Stimulated activated CD4-positive, alpha-beta T cell treated with anti-CD3 and anti-CD28 coated beads, Interleukin-12 subunit alpha, Interleukin-12 subunit beta, amount 100 ng/mL, for 48 hours (primary cell): Measurements from ENCODE around the gene HCN1.
"Not testable (repeated sequence)": the region's sequence is repeated elsewhere in the genome, so short reads cannot be mapped to it uniquely, and the experiment has no call there.

Experiments
- DNase-seq, 3 donors: peaks; one replicate each; pipeline ENCODE4 v3.0.0-alpha.2; 2020; ENCODE audit warnings: low read depth in 2 of 3, low spot score in 1 of 3

Gene HCN1

GRCh38 chr5:45312627-45313026, 383.6 kb downstream of the HCN1 start:
- not testable (repeated sequence) for DNase-seq

- DNase-seq: no peak
Measured at GRCh38 chr5:45295231-45295630, 400.9 kb downstream of the HCN1 start.

- DNase-seq: no peak
Measured at GRCh38 chr5:45288746-45289145, 407.4 kb downstream of the HCN1 start.

GRCh38 chr5:45284436-45284835, 411.7 kb downstream of the HCN1 start:
- no peak for DNase-seq

GRCh38 chr5:45281081-45281480, 415.1 kb downstream of the HCN1 start:
- no peak for DNase-seq

- no peak for DNase-seq
Measured at GRCh38 chr5:45279109-45279508, 417.1 kb downstream of the HCN1 start.

- DNase-seq: no peak
Measured at GRCh38 chr5:45277860-45278259, 418.3 kb downstream of the HCN1 start.

- DNase-seq: no peak
Measured at GRCh38 chr5:45274241-45274640, 421.9 kb downstream of the HCN1 start.

GRCh38 chr5:45271626-45272025, 424.6 kb downstream of the HCN1 start:
- DNase-seq: no peak

- DNase-seq: no peak
Measured at GRCh38 chr5:45264447-45264846, 431.7 kb downstream of the HCN1 start.

GRCh38 chr5:45262061-45262590, 434.1 kb downstream of the HCN1 start:
- DNase-seq: no peak

- DNase-seq: no peak
Measured at GRCh38 chr5:45261125-45261524, 435.1 kb downstream of the HCN1 start.

GRCh38 chr5:45260292-45260691, 435.9 kb downstream of the HCN1 start:
- DNase-seq: no peak

- no peak for DNase-seq
Measured at GRCh38 chr5:45252978-45253377, 443.2 kb downstream of the HCN1 start.

- DNase-seq: no peak
Measured at GRCh38 chr5:45252541-45252940, 443.6 kb downstream of the HCN1 start.

GRCh38 chr5:45225571-45226031, 470.6 kb downstream of the HCN1 start:
- no peak for DNase-seq

GRCh38 chr5:45205403-45205961, 490.7 kb downstream of the HCN1 start:
- no peak for DNase-seq
